KMS-11 (cell line): ENCODE data around the gene LTB4R.

Experiments
- H2AFZ ChIP-seq: fragments of 200-600 bp; sonication (generic); 2 replicates; pipeline ENCODE4 v1.6.1; 2016; ENCODE audit warnings: antibody characterized with exemption, mixed run types, low read depth
- H3K27ac ChIP-seq: fragments of 200-600 bp; sonication (generic); 2 replicates; pipeline ENCODE4 v1.6.1; 2016; ENCODE audit warnings: mild to moderate bottlenecking, mixed run types
- H3K27me3 ChIP-seq: fragments of 200-600 bp; sonication (generic); 2 replicates; pipeline ENCODE4 v1.6.1; 2017; ENCODE audit warnings: mild to moderate bottlenecking, low read depth, mixed run types, moderate library complexity; ENCODE audit not compliant: insufficient read depth
- H3K36me3 ChIP-seq: fragments of 200-600 bp; sonication (generic); 2 replicates; pipeline ENCODE4 v1.6.1; 2017; ENCODE audit warnings: mild to moderate bottlenecking, mixed run types; ENCODE audit not compliant: insufficient read depth
- H3K4me1 ChIP-seq: fragments of 200-600 bp; sonication (generic); 2 replicates; pipeline ENCODE4 v1.6.1; 2016; ENCODE audit warnings: mild to moderate bottlenecking, low read depth, mixed run types; ENCODE audit not compliant: poor library complexity, severe bottlenecking
- H3K4me2 ChIP-seq: fragments of 200-600 bp; sonication (generic); 2 replicates; pipeline ENCODE4 v1.7.0; 2016; ENCODE audit warnings: mild to moderate bottlenecking, mixed run types
- H3K4me3 ChIP-seq: fragments of 200-600 bp; sonication (generic); IDR thresholded peaks from 2 replicates; pipeline ENCODE4 v1.6.1; 2017; ENCODE audit warnings: low read depth, low read length, mixed read lengths; ENCODE audit not compliant: insufficient read depth
- H3K79me2 ChIP-seq: fragments of 200-600 bp; sonication (generic); 2 replicates; pipeline ENCODE4 v1.6.1; 2016; ENCODE audit warnings: low read depth, mixed run types; ENCODE audit not compliant: insufficient read depth
- H3K9ac ChIP-seq: fragments of 200-600 bp; sonication (generic); 2 replicates; pipeline ENCODE4 v1.6.1; 2016; ENCODE audit warnings: mild to moderate bottlenecking, mixed run types
- H4K20me1 ChIP-seq: fragments of 200-600 bp; sonication (generic); 2 replicates; pipeline ENCODE4 v1.6.1; 2016; ENCODE audit warnings: mild to moderate bottlenecking, mixed run types; ENCODE audit not compliant: insufficient read depth
- CTCF ChIP-seq: fragments of 200-600 bp; sonication (generic); conservative IDR thresholded peaks from 2 replicates; pipeline ENCODE4 v1.6.1; 2017; ENCODE audit warnings: low read depth, mild to moderate bottlenecking, antibody characterized with exemption, low read length, moderate library complexity, mixed read lengths

LTB4R gene

GRCh38 chr14:24296341-24297157 lies 14.8 kb upstream of the LTB4R start:
- Histone ChIP-seq H2AFZ (no peak overlapping the region), H3K36me3 (no peaks in the 10 kb centered on the region), H3K27ac (no peak overlapping the region), H3K4me2 (no peak overlapping the region), H3K27me3 (no peaks in the 10 kb centered on the region), H3K9ac (no peak overlapping the region), H4K20me1 (no peaks in the 10 kb centered on the region), H3K79me2 (peaks cover 12% of the 10 kb centered on the region; the same call in 1 of the 2 replicates), H3K4me1 (peaks cover 14% of the 10 kb centered on the region), H3K4me3 (no peak overlapping the region)
- peak; percentile 61 for TF ChIP-seq CTCF

DNA sequence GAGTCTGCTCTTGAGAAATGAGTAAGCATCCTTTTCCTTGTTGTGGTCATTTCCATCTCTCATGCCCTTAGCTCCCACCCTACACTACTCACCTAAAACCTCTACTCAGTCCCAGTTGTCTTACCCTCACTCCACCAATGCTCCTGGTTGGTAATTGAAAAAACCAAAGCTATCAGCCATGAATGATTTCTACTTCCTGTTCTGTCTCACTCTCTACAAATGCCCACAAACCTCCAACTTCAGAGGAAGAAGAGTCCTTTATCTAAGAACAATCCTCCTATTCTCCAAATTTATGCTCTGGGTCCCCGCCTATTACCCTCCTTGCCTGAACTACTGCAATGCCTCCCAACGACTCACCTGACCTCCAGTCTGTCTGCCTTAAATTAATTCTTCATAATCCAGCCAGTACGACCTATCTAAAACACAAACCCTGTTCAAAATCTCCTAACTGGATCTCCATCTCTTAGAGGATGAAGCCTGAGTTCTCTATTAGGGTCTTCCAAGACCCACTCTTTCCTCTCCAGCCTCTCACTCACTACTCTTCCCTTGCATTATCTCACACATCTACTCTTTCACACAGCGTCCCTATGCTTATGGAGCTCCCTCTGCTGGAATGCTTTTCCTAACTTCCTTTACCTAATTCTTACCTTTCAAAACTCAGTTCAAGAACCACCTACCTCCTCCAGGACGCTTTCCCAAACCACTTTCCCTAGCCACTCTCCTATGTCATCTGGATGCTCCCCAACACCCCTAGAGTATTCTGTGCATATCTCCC lies 13.9 kb upstream of the LTB4R start:
- H3K79me2 ChIP-seq, result peaks cover 12% of the 10 kb centered on the region; the same call in 1 of the 2 replicates
- no peaks in the 10 kb centered on the region for H3K27me3 ChIP-seq
- no peak overlapping the region for H2AFZ ChIP-seq
- no peaks in the 10 kb centered on the region for H3K36me3 ChIP-seq
- no peak overlapping the region for H3K4me2 ChIP-seq
- H3K4me1 ChIP-seq, result peaks cover 14% of the 10 kb centered on the region
- no peak overlapping the region for H3K27ac ChIP-seq
- no peak overlapping the region for H3K9ac ChIP-seq
- no peak overlapping the region for H3K4me3 ChIP-seq
- no peaks in the 10 kb centered on the region for H4K20me1 ChIP-seq
- TF ChIP-seq CTCF, result no peak; the same call in 1 of the 2 replicates

GRCh38 chr14:24298892-24299254 lies 12.4 kb upstream of the LTB4R start:
- Histone ChIP-seq H3K4me2 (peak overlapping the region; percentile 78), H3K79me2 (peaks cover 12% of the 10 kb centered on the region; the same call in 1 of the 2 replicates), H3K4me3 (no peak overlapping the region), H2AFZ (peak overlapping the region; percentile 66; the same call in 1 of the 2 replicates), H4K20me1 (no peaks in the 10 kb centered on the region), H3K36me3 (no peaks in the 10 kb centered on the region), H3K27me3 (no peaks in the 10 kb centered on the region), H3K9ac (peak overlapping the region; percentile 55; the same call in 1 of the 2 replicates), H3K27ac (peak overlapping the region; percentile 45; the same call in 1 of the 2 replicates), H3K4me1 (peaks cover 14% of the 10 kb centered on the region)
- no peak for TF ChIP-seq CTCF

DNA sequence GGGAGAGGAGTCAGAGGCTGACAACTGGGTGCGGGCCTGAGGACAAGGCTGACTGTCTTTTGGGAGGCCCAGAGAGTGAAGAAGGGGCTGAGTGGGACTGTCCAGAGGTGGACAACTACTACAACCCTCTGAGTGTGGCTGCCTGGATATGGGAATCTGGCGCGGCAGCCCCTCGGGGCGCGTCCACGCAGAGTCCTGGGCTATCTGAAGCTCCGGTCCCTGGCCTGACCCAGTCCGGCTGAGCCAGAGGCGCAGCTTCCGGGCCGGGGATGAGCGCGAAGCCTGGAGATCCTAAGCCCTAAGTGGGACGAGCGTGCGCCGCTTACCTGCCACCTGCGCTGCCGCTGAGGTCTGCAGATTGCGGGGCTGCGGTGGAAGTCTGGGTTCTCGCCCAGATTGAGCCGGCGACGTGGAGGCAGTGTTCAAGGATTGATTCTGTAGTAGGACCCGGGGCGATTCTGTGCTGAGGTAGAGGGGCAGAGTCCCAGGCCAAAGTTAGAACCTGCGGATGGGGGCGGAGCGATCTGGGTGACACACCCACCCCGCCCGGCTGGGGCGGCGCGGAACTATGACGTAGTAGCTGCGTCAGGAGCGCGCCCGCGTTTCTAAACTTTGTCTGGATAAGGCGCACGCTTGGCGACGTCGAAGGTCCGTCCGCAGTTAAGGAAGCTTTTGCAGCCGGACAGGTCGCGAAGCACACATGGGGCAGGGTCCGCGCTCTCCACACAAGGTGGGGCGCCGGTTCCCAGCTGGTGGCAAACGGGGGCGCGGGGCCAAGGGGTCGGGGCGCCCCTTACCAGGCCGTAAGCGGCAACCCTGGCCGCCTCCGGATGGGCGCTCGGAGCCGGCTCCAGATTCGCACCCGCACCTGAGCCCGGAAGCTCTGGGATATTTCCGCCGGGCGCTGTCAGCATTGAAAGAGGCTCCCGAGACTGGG lies 11.8 kb upstream of the LTB4R start, which contains the start of the genes DHRS1 and NOP9:
TSS of gene DHRS1 (minus strand) at position 526 of the 937 bp plus-strand sequence. CDS start 674 bp downstream, outside the sequence.
TSS of gene NOP9 (plus strand) at position 596 of the 937 bp plus-strand sequence. CDS start at position 701, 105 bp downstream.
- Histone ChIP-seq H3K9ac (peak within 1 kb of the TSS; percentile 55; the same call in 1 of the 2 replicates), H4K20me1 (no peaks in the 10 kb centered on the region), H3K4me3 (no peak within 1 kb of the TSS), H3K27ac (peak within 1 kb of the TSS; percentile 45), H2AFZ (peak within 1 kb of the TSS; percentile 66), H3K27me3 (no peaks in the 10 kb centered on the region), H3K4me2 (peak within 1 kb of the TSS; percentile 78), H3K4me1 (peaks cover 14% of the 10 kb centered on the region), H3K79me2 (peaks cover 12% of the 10 kb centered on the region; the same call in 1 of the 2 replicates), H3K36me3 (no peaks in the 10 kb centered on the region)
- TF ChIP-seq CTCF, result no peak
